K562 (cell line): ENCODE results near the gene C11orf54. TPM values are rescaled to one million over a fixed set of nuclear protein-coding genes. Genes with fewer than 3 reads are reported as not detected.
A peak's percentile ranks its signal among the peaks of the same experiment; 100 is the strongest.

Experiments used
- ARID1B ChIP-seq: fragments of 450-650 bp; IDR thresholded peaks from 2 replicates; pipeline ENCODE4 v1.6.1; 2016; ENCODE audit warnings: antibody characterized with exemption, mild to moderate bottlenecking, inconsistent platforms
- ARNT ChIP-seq, 2 experiments: fragments of 450-650 bp; IDR thresholded peaks; 2 replicates each; pipeline ENCODE4 v1.6.1; 2016; ENCODE audit warnings: mild to moderate bottlenecking in 1 of 2
- CBX3 ChIP-seq, 2 experiments: IDR thresholded peaks; 1 replicate in 1 of 2; 2 replicates in 1 of 2; pipeline ENCODE4 v1.6.1; 2012; ENCODE audit warnings: inconsistent platforms in 2 of 2, low read length in 2 of 2, borderline replicate concordance in 1 of 2, control low read depth in 1 of 2
- CREB1 ChIP-seq, 2 experiments: sonication (generic) in 1 of 2; formaldehyde crosslinking in 1 of 2; IDR thresholded peaks; 2 replicates each; pipeline versions ENCODE4 v1.6.1 to v1.8.0; 2012 to 2022; ENCODE audit warnings: inconsistent platforms in 1 of 2, mild to moderate bottlenecking in 1 of 2, missing genetic modification reagents in 1 of 2, moderate library complexity in 1 of 2
- DPF2 ChIP-seq: fragments of 450-650 bp; IDR thresholded peaks from 2 replicates; pipeline ENCODE4 v1.6.1; 2016
- E2F3 ChIP-seq: fragments of 250-450 bp; sonication (Bioruptor Pico); IDR thresholded peaks from 2 replicates; pipeline ENCODE4 v1.4.0; 2020; ENCODE audit warnings: mild to moderate bottlenecking
- FOXP1 ChIP-seq: sonication (generic); formaldehyde crosslinking; IDR thresholded peaks from 2 replicates; pipeline ENCODE4 v1.8.0; 2022; ENCODE audit warnings: mild to moderate bottlenecking, missing genetic modification reagents
- HNRNPK ChIP-seq: fragments of 200-400 bp; formaldehyde crosslinking; IDR thresholded peaks from one replicate; pipeline ENCODE4 v1.6.1; 2018; ENCODE audit warnings: mild to moderate bottlenecking, low read depth, low read length; ENCODE audit not compliant: poor library complexity, severe bottlenecking
- JUN ChIP-seq, 2 experiments: sonication (generic) in 1 of 2; formaldehyde crosslinking in 1 of 2; IDR thresholded peaks; 2 replicates each; pipeline versions ENCODE4 v1.6.1 to v1.8.0; 2012 to 2022; ENCODE audit warnings: borderline replicate concordance in 2 of 2, mild to moderate bottlenecking in 2 of 2, improper control_type of control experiment in 1 of 2, low read depth in 1 of 2, low read length in 1 of 2, missing genetic modification reagents in 1 of 2
- KLF6 ChIP-seq: fragments of 250-450 bp; sonication (Bioruptor Pico); IDR thresholded peaks from 2 replicates; pipeline ENCODE4 v1.4.0; 2020; ENCODE audit warnings: mild to moderate bottlenecking, moderate library complexity, borderline replicate concordance
- MTA2 ChIP-seq: fragments of 450-650 bp; IDR thresholded peaks from 2 replicates; pipeline ENCODE4 v1.6.1; 2016; ENCODE audit warnings: low read depth
- STAT5A ChIP-seq: IDR thresholded peaks from 2 replicates; pipeline ENCODE4 v1.6.1; 2012; ENCODE audit warnings: low read length, inconsistent platforms, borderline replicate concordance
- TRIM28 ChIP-seq: fragments of 450-650 bp; IDR thresholded peaks from 2 replicates; pipeline ENCODE4 v1.6.1; 2017
- ZNF134 ChIP-seq: fragments of 250-450 bp; sonication (Bioruptor Pico); conservative IDR thresholded peaks from 2 replicates; pipeline ENCODE4 v1.4.0; 2020
- ZNF282 ChIP-seq: sonication (generic); formaldehyde crosslinking; IDR thresholded peaks from 2 replicates; pipeline ENCODE4 v1.8.1; 2023; ENCODE audit warnings: missing genetic modification reagents
- polyA plus RNA-seq, 8 experiments: library from polyadenylated mRNA; depleted of rRNA in 4 of 8; stranded (reverse) in 5 of 8; unstranded in 3 of 8; fragments of >200 nt; fragmentation: Nextera tagmentation in 2 of 8; fragmentation: Illumina TruSeq in 1 of 8; extraction: Ambion mirVana in 2 of 8; extraction: Trizol in 1 of 8; gene quantifications; 2 replicates each; pipeline versions ENCODE4 v1.2.1 to v1.2.3, GENCODE V29; 2011 to 2014; ENCODE audit warnings: inconsistent platforms in 1 of 8, missing spikeins in 1 of 8
- total RNA-seq, 7 experiments: library from RNA; depleted of rRNA in 6 of 7; stranded (reverse); fragments of >200 nt in 6 of 7; fragmentation: Illumina TruSeq in 2 of 7; extraction: Trizol in 2 of 7; gene quantifications; 2 replicates each; pipeline versions ENCODE4 v1.2.1 to v1.2.3, GENCODE V29; 2011 to 2021; ENCODE audit warnings: low replicate concordance in 1 of 7
- TF ChIP-seq, protein P1 (sequence below), 2 experiments: fragments of 450-650 bp in 1 of 2; sonication (generic) in 1 of 2; formaldehyde crosslinking in 1 of 2; IDR thresholded peaks; 2 replicates each; pipeline versions ENCODE4 v1.7.1 to v1.9.0; 2016 to 2022; ENCODE audit warnings: inconsistent platforms in 1 of 2, mild to moderate bottlenecking in 1 of 2, missing genetic modification reagents in 1 of 2
- TF ChIP-seq, protein P2 (sequence below), 3 experiments: fragments of 200-800 bp in 1 of 3; sonication (Bioruptor generic) in 1 of 3; sonication (generic) in 1 of 3; formaldehyde crosslinking in 1 of 3; IDR thresholded peaks; 2 replicates each; pipeline versions ENCODE4 v1.6.1 to v1.8.0; 2016 to 2022; ENCODE audit warnings: mild to moderate bottlenecking in 2 of 3, missing compliant biosample characterization in 2 of 3, missing genetic modification characterization in 2 of 3, missing genetic modification reagents in 1 of 3

Gene C11orf54
- total and polyA plus RNA-seq, 9 of the 15 experiments (the other 6 are each of a cell fraction or from before 2014, with no cell fraction given), result 13.4 to 33.0 (median 23.1) TPM

DNA sequence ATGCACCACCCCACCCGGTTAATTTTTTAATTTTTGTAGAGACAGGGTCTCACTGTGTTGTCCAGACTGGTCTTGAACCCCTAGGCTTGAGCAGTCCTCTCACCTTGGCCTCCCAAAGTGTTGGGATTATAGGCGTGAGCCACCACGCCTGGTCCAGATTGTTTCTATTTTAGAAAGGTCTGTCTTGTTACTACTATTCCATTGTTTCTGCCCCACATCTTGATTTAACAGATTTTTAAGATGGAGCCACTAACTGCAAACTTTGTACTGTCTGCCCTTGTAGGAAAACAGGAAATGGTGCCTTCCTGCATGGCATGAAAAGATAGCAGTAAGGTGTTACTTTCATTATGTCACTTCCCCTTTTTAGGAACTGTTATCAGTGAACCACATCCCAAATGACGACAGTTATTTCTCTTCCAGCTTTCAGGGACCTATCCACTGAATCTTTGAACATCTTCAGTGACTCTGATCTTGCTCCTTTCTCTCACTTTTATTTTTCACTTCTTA is 23.4 kb upstream of the C11orf54 start (continued):
- TF ChIP-seq, protein P1, sequence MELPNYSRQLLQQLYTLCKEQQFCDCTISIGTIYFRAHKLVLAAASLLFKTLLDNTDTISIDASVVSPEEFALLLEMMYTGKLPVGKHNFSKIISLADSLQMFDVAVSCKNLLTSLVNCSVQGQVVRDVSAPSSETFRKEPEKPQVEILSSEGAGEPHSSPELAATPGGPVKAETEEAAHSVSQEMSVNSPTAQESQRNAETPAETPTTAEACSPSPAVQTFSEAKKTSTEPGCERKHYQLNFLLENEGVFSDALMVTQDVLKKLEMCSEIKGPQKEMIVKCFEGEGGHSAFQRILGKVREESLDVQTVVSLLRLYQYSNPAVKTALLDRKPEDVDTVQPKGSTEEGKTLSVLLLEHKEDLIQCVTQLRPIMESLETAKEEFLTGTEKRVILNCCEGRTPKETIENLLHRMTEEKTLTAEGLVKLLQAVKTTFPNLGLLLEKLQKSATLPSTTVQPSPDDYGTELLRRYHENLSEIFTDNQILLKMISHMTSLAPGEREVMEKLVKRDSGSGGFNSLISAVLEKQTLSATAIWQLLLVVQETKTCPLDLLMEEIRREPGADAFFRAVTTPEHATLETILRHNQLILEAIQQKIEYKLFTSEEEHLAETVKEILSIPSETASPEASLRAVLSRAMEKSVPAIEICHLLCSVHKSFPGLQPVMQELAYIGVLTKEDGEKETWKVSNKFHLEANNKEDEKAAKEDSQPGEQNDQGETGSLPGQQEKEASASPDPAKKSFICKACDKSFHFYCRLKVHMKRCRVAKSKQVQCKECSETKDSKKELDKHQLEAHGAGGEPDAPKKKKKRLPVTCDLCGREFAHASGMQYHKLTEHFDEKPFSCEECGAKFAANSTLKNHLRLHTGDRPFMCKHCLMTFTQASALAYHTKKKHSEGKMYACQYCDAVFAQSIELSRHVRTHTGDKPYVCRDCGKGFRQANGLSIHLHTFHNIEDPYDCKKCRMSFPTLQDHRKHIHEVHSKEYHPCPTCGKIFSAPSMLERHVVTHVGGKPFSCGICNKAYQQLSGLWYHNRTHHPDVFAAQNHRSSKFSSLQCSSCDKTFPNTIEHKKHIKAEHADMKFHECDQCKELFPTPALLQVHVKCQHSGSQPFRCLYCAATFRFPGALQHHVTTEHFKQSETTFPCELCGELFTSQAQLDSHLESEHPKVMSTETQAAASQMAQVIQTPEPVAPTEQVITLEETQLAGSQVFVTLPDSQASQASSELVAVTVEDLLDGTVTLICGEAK (IDR thresholded peaks at IDR 0.05), result peak; percentile 77
- TF ChIP-seq, protein P1 (CRISPR knock-in tag; IDR thresholded peaks at IDR 0.05), result no peak
- no peak for TF ChIP-seq E2F3 (CRISPR knock-in tag)
- peak; percentile 98 for TF ChIP-seq ARID1B
- peak; percentile 81; the same call in 1 of the 2 replicates for TF ChIP-seq KLF6 (CRISPR knock-in tag)
- peak; percentile 56; the same call in 1 of the 2 replicates for TF ChIP-seq TRIM28
- TF ChIP-seq STAT5A, result peak; percentile 92
- TF ChIP-seq ZNF134 (CRISPR knock-in tag), result peak; percentile 48
- no peak for TF ChIP-seq FOXP1 (CRISPR knock-in tag)
- TF ChIP-seq CBX3 (IDR thresholded peaks at IDR 0.05; ENCODE audit: borderline replicate concordance in 1 of 2, low read length in 2 of 2), result peak in 1 of 2 experiments; percentile 70; a peak in 1 of 3 replicates
- TF ChIP-seq ZNF282 (CRISPR knock-in tag), result no peak
- peak; percentile 99 for TF ChIP-seq DPF2
- TF ChIP-seq HNRNPK, result no peak
- TF ChIP-seq CREB1 (IDR thresholded peaks at IDR 0.05), result peak; percentile 81
- 0 out of 2 replicates have a peak, but pooled peaks have one; percentile 43 for TF ChIP-seq CREB1 (CRISPR knock-in tag; IDR thresholded peaks at IDR 0.05)
- peak; percentile 73 to 87; a peak in 3 of 4 replicates for TF ChIP-seq ARNT (IDR thresholded peaks at IDR 0.05)
- TF ChIP-seq, protein P2, sequence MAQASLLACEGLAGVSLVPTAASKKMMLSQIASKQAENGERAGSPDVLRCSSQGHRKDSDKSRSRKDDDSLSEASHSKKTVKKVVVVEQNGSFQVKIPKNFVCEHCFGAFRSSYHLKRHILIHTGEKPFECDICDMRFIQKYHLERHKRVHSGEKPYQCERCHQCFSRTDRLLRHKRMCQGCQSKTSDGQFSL (CRISPR knock-in tag; IDR thresholded peaks at IDR 0.05), result no peak
- TF ChIP-seq, protein P2 (tag; IDR thresholded peaks at IDR 0.05), result no peak
- TF ChIP-seq MTA2, result peak; percentile 92
- TF ChIP-seq JUN (IDR thresholded peaks at IDR 0.05; ENCODE audit: borderline replicate concordance, low read depth, low read length), result peak; percentile 90
- TF ChIP-seq JUN (CRISPR knock-in tag; IDR thresholded peaks at IDR 0.05; ENCODE audit: borderline replicate concordance), result 0 out of 2 replicates have a peak, but pooled peaks have one; percentile 84
